NCI-H1930 (cell line): ENCODE results near the gene HECW1.
"Not testable (repeated sequence)": the region's sequence is repeated elsewhere in the genome, so short reads cannot be mapped to it uniquely, and the experiment has no call there.

Experiments
- DNase-seq, 2 experiments: peaks; one replicate each; lab custom pipeline; 2025; lab: John Stamatoyannopoulos, UW

HECW1 gene

DNA sequence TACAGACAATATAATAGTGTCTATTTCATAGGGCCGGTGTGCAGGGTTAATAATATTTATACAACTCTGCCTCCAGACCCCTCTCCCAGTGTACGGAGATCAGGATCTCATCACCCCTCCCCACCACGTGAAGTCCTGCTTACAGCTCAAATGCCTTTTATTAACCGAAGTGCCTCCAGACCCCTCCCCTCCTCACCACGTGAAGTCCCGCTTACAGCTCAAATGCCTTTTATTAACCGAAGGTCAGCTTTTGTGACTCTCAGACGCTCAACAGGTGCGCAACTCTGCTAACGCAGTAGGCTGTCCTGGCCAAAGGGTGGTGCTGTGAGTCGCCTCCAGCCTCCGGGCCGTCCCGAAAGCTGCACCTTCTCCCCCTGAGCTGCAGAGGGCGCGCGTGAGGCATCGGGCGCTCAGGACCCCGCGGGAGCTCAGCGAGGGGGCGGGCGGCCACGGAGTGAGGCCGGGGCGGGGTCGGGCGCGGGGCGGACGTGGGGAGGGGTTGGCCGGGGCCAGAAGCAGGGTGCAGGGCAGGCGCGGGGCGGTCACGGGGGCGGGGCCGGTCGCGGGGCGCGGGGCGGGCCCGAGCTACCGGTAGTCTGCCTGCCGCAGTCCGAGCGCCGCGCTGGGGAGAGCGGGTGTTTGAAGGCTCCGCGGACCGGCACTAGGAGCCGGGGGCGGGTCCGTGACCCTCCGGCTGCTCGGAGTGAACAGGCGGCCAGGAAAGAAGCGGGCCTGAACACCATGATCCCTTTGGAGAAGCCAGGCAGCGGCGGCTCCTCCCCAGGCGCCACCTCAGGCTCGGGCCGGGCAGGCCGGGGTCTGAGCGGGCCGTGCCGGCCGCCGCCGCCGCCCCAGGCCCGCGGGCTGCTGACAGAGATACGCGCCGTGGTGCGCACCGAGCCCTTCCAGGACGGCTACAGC is 470.3 kb downstream of the HECW1 start, which contains the start of gene STK17A:
Gene STK17A (plus strand): TSS at position 606 of the 921 bp plus-strand sequence. CDS start 136 bp downstream, at position 742.
- DNase-seq = peak; percentile 80 to 87

DNA sequence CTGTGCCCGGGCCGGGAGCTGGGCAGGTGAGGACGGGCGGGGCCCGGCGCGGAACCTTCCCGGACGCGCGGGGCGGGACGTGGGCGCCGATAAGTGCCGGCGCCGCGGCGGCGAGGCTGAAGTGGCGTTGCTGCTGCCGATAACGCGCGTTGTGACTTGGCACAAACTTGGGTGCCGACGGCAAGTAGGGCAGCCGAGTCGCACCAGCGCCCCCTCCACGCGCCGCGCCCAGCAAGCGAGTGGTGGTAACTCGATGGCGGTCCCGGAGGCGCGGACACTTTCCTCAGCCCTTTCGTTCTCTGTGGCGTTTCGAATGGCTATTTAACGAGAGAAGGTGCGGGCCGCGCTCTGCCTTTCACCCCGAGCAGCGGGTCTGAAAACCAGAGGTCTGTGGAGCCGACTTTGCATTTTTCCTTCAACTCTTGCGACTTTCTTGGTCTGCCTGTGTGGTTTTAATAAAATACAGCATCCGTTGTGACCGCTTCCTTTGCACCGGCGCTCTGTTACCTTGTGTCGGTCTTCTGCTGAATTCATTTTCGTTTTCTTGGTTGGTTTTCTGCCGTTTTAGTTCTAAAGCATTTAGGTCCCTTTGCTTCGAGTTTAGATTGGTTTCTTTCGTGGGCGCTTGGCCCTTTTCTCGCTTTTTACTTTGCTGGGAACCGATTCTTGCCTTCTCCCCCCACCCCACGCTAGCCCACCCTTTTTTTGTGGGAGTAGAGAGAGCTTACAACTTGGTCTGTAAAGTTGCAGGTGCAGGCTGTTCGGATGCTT is 471.2 kb downstream of the HECW1 start:
- peak; percentile 13 to 18 for DNase-seq

DNA sequence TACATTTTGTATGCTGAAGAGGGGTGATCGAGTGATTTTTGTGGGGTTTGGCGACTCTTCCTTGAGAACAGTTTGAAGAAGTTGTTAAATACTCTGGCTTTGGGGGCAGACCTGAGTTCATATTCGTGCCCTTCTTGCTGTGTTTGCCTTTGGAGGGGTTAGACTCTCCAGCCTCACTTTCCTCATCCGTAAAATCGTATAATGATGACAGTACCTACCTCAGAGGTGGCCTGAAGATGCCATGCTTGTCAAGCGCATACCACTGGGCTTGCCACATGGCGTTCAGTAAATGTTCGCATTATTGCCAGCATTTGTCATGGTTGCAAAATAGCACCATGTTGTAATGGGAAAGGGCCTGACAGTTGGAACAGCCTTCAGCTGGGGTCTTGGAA is 471.7 kb downstream of the HECW1 start:
- DNase-seq = no peak

DNA sequence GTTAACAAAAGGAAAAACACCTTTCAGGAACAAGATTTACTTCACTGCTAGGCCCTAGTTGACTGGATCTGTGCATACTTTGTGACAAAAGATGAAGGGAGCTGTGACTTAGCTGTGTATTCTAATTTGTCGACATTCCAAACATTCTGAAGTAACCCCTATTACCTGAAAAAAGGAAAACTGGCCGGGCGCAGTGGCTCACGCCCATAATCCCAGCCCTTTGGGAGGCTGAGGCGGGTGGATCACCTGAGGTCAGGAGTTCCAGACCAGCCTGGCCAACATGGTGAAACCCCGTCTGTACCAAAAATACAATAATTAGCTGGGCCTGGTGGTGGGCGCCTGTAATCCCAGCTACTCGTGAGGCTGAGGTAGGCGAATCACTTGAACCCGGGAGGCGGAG is 472.3 kb downstream of the HECW1 start:
- not testable (repeated sequence) for DNase-seq

DNA sequence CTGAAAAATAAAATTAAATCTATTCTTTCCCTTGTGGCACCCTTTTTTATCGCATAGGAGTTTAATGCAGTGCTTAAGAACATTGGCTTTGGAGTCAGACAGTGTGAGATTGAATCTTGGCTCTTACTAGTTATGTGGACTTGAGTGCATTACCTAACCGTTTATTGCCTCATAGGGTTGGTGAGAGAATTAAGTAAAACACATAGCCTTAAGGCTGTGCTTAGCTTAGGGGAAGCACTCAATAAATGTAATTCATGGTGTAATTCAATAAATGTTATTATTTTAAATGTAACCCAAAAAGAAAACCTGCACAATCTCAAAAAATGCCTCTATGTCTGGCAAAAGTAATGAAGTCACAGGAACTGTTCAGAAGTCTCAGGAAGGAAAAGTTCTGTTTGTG is 473.1 kb downstream of the HECW1 start:
- DNase-seq = no peak

DNA sequence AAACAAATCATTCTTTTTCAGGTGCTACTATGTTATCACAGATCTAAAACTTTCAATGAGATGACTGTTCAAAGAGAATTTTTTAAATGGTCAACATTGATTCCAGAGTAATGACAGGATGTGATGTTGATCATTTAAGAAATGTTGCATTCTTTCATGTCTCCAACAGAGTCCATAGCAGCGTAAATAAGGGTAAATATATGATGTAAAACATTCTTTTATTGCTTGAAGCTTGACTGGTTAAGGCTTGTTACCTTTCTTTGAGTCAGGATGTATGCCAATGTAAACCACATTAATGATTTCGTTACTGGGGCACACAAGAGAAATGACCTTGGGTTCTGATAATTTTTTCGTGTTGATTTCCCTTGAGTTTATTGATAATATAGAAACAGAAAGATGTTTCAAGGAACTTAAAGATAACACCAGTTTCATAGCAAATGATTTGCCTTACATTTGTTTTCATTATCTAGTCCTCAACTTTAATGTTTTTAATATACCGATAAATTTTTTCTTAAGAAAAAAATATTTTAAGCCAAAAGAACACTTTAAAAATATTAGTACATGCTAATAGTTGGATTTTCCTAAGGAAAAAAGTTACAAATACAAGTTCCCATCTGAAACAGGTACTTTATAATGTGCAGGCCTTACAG is 473.9 kb downstream of the HECW1 start:
- no peak for DNase-seq

DNA sequence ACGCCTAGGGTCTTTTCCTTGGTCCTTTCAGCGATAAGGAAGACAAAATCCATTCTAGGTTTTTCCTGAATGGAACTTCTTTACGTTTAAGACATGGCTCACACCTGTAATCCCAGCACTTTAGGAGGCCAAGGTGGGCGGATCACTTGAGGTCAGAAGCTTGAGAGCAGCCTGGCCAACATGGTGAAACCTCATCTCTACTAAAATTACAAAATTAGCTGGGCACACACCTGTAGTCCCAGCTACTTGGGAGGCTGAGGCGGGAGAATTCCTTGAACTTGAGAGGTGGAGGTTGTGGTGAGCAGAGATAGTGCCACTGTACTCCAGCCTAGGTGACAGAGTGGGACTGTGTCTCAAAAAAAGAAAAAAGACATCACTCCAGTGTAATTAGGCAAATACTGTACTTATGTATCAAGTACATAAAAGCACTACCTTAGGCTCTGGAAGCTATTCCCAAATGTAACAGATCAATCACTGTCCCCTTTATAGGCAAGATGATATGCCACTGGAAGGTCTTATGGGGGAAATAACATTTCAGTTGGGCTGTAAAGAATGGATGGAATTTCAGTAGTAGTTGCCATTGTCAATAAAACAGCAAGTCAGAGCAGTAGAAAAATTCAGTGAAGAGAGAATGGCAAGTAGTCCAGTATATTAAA is 476.2 kb downstream of the HECW1 start:
- DNase-seq = no peak

DNA sequence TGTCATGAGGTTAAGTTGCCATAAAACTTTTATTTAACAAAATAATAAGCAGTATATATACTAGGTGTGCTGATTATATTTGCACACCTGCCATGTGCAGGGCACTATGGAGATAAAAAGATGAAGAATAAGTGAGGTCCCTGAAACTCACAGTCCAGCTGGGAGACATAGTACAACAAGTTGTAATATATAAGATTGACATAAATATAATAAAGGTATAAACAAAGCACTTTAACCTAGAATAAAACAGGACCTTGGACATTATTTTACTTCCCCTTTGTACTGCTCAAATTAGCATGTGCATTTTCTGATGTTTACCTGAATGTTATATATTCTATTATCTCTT is 476.7 kb downstream of the HECW1 start:
- DNase-seq = no peak

DNA sequence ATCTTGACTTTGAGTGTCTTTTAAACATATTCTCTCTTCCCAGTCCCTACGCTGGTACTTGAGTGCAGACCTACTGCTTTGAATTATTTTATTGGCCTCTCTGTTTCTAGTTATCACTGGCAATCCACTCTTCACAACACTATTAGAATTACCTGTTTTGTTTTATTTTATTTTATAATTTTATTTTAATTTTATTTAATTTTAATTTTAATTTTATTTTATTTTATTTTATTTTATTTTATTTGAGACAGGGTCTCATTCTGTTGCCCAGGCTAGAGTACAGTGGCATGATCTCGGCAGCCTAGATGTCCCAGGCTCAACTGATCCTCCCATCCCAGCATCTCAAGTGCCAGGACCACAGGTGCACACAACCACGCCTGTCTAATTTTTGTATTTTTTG is 477.3 kb downstream of the HECW1 start:
- no peak for DNase-seq

DNA sequence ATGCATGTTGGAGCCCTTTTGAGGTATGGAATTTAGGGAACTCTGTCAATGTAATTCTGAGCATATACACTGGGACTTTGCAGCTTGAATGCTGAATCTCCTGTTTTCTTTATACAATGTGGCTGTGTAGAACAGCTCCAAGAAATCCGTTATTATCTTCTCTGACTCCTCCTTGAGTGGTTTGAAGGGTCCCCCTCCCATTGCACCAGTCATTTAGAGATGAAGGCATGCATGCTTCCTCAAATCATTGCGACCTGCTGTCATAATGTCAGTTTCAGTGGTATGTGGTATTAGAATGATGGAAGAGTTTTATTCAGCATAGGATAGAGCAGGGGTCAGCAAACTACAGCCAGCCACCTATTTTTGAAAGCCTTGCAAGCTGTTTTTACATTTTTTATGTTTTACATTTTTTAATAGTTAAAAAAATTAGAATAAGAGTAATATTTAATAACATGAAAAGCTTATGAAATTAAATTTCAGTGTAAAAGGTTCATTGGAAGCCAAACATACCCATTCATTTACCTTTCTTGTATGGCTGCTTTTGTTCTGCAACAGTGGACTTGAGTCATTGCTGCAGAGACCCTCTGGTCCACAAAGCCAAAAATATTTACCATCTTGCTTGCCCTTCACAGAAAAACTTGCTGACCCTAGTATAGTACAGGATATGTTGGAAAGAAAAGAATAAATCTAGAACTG is 478.6 kb downstream of the HECW1 start:
- no peak for DNase-seq

DNA sequence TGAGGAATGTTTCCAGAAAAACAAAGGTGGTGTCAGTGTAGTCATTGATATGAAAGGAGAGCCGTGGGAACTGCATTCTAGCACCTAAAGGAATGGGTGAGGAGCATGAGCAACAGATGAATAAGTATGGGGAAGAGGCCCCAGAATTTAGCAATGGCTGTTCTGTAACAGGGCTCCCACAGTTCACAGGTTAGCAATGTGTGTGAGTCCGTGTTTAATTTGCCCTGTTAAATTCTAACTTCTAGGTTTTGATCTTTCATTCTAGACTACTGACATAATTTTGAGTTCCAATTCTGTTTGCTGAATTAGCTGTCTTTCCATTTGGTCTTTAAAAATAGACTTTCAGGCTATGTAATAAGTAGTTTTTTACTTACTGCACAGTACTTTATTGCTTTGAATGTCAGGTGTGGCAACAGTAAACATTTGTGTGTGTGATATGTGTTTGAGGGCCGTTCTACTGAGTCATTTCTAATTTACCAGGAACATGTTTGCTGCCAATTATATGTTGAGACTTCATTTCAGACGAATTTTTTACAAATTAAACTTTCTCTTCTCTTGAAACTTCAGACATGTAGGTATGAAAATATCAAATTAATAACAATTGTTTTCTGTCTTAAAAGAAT is 479.2 kb downstream of the HECW1 start:
- DNase-seq = no peak

DNA sequence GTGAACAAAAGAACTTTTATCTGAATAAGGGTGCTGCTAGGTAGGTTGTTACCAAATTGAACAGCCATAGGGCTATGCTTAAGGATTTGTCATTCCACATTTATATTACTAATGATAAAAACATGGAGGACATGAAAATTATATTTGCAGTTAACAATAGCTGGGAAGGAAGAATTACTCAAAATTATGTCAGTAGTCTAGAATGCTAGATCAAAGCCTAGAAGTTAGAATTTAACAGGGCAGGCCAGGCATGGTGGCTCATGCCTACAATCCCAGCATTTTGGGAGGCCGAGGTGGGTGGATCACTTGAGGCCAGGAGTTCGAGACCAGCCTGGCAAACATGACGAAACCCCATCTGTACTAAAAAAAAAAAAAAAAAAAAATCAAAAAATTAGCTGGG is 479.9 kb downstream of the HECW1 start:
- DNase-seq = no peak

DNA sequence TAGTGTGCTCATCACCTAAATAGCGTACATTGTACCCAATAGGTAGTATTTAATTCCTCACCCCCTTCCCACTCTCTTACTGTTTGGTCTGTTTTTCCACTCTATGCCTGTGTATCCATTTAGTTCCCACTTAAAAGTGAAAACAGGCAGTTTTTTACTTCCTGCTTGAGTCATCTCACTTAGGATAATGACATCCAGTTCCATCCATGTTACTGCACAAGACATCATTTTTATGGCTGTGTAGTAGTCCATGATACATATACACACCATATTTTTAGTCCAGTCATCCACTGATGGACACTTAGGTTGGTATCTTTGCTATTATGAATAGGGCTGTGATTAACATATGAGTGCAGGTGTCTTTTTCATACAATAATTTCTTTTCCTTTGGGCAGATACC is 480.6 kb downstream of the HECW1 start:
- no peak for DNase-seq

DNA sequence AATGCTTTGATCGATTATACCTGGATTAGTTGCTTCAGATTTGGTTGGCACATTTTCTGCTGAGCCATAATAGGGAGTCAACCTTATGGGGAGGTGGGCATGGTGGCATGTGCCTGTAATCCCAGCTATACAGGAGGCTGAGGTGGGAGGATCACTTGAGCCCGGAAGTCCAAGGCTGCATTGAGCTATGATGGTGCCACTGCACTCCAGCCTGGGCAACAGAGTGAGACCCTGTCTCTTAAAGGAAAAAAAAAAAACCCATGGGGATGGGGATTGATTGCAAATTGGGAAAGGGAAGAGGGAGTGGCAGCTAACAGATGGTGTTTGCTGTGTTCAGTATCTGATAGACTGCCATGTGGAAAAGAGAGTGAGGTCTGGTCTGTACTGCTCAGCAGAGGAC is 481.6 kb downstream of the HECW1 start:
- DNase-seq = no peak

DNA sequence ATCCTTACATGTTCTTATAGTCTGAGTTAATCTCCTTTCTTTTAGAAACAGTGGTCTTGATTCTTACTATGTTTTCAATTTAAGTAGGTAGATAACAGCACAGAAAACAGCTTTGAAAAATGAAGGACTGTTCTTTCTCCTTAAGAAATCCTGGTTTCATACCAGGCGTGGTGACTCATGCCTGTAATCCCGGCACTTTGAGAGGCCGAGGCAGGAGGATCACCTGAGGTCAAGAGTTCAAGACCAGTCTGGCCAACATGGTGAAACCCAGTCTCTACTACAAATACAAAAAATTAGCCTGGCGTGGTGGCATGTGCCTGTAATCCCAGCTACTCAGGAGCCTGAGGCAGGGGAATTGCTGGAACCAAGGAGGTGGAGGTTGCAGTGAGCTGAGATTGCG is 484.0 kb downstream of the HECW1 start:
- DNase-seq = not testable (repeated sequence)

DNA sequence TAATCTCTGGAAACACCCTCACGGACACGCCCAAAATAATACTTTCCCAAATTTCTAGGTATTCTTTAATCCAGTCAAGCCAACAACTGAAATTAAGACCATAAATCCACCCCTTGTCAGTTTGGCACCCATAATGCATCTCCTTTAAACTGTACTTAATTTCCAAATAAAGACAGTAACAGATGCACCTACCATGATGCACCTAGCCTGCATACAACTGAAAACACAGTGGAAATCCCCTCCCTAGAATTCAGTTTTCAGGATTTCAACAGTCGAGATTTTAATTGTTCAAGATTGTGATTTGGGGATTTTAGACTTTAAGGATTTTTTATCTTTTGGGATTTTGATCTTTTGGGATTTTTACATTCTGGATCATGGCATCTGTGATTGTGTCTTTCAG is 487.6 kb downstream of the HECW1 start:
- no peak for DNase-seq

DNA sequence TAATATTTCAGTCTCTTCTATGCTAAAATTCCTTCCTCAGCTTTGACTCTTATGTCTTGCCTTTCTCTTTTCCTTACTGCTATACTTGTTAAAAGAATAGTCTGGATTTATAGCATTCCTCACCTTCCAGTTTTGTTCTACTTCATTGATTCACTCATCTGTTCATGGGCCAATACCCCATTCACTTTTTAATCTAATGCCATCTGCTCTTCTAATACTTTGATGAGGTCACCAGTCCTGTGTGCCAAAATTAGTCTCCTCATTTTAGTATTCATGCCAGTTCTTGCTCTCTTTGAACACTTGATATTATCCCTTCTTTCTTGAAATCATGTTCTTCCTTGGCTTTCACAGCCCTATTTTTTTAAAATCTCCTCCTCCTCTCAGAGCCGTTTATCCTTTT is 489.8 kb downstream of the HECW1 start:
- DNase-seq = no peak

DNA sequence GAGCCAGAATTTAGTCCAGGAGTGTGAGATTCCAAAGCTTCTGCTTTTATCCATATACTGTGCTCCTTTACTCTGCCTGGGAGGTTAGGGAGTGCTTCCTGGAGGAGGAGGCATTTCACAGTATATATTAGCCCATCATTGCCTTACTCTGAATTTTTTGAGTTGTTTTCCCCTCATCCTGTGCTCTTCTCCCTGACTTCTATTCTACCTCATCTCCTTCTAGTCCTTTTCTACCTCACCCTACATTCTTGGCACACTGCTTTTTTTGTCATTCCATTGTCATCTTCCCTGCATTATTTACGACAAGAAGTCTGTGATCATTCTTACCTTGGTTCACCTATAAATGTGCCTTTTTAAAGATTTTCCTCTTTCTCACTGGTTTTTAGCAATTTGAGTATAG is 491.8 kb downstream of the HECW1 start:
- no peak for DNase-seq

DNA sequence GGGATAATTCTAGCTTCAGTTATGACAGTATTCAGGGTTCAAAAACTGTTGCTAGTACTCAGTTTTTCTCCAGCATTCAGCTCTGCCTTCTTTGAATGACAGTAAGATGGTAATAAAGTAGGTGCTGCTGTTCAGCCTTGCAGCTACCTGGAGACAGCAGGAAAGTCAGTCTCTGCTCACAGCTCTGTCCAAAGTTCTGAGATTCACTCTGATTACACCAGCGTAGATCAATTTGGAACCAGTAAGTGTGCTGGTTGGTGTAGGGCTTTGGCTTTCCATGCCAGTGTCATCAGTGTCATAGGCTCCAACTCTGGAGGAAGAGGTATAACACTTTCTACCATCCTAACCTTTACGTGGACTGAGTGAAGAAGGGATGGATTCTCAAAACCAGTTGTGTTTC is 496.6 kb downstream of the HECW1 start:
- no peak for DNase-seq

DNA sequence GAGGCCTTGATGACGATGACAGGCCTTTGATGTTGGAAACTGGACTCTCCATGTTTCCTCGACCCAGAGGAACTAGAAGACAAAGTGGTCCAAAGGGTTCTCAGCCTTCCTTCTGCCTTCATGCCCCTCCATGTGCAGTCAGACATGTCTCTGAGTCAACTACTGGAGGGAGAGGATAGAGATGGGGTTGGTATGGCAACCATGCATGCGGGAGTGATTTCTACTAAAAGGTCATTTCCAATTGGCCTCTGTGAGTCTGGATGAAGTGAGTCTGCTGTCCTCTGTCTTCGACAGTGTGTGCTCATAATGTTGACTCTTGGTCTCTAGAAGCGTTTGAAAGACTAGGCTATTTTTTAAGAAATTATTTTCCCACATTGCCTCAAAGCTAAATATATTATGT is 499.7 kb downstream of the HECW1 start:
- no peak for DNase-seq
